ENCODE measurements around the gene UCK2.

Gene UCK2

GRCh38 chr1:165883056-165883455, 55.6 kb downstream of the UCK2 start:
- no peak for DNase-seq

- no peak for DNase-seq
Measured at GRCh38 chr1:165884009-165884689, 56.7 kb downstream of the UCK2 start.

DNA sequence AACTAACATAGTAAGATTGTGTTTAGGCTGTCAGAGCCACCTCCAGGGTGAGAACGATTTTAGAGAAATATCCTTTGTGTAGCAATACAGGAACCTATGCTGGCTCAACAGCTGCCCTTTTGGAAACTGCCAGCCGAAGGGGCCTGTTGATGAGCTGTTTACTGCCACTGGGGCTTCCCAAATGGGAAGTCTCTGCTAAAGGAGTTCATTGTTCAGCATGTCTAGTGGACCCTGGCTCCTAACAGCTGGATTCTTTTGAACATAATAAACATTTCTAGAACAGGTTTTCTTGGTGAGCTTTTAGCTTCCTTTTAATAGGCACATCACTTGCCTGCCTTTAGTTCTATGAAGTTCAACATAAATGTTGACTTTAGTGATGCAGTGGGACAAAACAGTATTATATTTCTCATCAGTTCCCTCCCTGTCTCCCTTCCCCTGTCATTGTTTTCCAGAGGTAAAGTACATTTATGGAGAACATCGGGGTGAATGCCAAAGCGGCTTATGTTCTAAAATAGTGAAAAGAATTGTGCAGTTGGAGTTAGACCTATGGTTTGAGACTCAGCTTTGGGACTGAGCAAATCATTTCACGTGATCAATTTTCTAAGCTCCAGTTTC, 57.4 kb downstream of the UCK2 start:
- no peak for DNase-seq

- no peak for DNase-seq
Measured at GRCh38 chr1:165885305-165885694, 57.9 kb downstream of the UCK2 start.

GRCh38 chr1:165886193-165886592, 58.8 kb downstream of the UCK2 start:
- DNase-seq: no peak

DNA sequence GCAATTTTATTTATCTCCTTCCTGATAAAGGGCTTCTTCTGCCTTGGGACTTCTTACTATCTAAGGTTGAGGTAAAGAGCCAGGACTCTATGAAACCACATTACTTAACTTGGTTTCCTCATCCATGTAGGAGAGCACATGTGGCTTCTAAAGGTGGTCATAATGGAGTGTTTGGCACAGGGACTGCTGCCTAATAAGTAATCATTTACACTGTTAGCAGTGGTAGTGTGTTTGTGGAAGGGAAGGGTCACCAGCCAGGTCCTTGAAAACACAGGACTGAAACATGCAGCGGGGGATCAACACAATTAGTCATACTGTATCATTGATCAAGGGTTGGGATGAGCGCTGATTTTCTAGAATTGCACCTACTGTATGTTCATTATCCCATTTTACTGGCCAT, 59.6 kb downstream of the UCK2 start:
- DNase-seq: no peak

GRCh38 chr1:165887877-165888551, 60.6 kb downstream of the UCK2 start:
- DNase-seq: no peak

DNA sequence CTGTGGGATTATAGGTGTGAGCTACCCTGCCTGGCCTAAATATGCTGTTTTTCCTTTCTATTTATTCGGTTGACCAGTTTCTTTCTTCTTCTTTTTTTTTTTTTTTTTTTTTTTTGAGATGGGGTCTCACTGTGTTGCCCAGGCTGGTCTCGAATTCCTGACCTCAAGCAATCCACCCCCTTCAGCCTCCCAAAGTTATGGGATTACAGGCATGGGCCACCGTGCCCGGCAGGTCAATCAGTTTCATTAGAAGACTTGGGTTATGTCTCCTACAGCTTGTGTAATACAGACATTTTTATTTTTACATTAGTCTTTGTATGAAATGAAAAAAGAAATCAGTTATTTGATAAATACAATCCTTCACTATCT, 61.1 kb downstream of the UCK2 start:
- no peak for DNase-seq

DNA sequence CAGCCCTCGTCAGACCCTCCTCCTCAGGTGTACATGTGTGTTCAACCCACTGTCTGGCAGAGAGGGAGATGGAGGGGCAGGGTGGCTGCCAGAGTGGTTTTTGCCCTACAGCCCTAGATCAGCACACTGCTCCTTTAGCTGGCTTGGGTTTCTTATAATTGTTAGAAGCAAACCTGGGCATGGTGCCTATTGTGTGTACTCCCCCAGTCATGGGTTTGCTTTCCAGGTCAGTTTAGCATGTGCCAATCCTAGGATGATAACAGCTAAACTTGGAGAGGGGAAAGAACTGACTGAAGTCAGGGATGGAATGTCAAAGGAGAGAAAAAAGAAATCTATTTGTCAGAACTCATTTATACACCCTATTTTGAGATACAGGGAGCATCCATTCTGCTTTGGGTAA, 63.3 kb downstream of the UCK2 start:
- DNase-seq: no peak

DNA sequence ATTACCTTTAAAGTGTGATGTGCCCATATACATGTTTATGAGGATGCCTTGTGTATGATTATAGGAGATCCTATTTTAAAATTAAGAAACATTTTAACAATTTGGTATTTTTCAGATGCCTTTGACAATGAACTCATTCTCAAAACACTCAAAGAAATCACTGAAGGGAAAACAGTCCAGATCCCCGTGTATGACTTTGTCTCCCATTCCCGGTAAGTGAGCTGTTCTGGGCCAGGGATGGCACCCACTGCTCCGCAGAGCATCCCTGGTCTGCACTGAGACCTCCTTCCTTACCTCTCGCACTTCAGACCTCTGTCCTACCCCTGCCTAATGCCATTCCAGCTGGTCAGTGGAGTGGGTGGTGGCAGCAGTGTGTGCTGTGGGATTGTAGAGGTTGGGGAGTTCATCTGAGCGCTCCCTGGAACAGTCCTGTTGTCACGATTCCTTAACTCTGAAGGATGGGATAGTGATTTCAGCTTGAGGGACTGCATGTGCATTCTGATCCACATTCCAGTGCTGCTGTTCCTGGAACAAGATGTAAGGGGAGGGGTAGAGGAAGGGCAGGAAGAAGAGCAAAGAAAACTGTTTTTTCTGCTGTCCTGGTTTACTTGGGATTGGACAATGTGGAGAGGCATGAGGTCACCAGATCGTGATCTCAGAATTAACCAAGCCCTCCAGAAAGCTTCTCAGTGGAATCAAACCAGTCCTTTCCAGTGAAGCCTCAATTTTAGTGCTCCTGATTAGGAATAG, 63.9 kb downstream of the UCK2 start:
- DNase-seq: no peak

DNA sequence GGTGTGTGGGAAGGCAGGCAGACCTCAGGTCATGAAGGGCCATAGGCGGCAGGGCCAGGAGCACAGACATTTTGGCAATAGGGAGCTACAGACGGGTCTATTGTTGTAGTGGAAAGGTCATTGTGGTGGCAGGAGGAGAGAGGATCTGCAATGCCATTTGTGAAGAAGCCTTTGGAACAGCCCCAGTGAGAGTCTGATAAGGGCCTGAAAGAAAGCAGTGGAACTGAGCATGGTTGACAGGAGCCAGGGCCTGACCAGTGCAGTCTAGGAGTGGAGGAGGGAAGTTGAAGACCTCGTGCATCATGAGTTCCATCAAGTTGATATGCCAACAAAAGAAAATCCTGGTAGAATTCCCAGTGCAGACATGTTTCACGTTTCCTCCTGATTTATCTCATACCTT, 65.5 kb downstream of the UCK2 start:
- DNase-seq: no peak

- DNase-seq: no peak
Measured at GRCh38 chr1:165893507-165893906, 66.1 kb downstream of the UCK2 start.

GRCh38 chr1:165894591-165894990, 67.2 kb downstream of the UCK2 start:
- no peak for DNase-seq

DNA sequence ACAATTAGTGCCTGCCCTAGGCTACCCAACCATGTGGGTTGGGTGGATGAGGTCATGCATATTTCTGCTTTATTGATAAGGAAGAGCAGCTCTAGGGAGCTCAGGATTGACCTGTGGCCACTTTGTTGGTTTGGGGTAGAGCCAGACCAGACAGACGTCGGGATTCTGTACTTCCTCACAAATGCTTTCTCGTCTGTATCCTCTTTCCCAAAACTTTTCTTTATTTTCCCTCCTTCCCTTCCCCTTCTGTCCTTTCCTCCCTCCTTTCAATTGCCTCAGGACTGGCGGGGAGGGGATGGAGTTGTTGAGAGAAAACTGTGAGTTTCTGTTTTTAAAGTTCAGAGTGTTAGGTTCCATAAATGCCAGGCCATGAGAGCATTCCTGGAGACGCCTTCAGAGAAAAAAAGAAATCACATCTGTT, 68.0 kb downstream of the UCK2 start:
- no peak for DNase-seq

DNA sequence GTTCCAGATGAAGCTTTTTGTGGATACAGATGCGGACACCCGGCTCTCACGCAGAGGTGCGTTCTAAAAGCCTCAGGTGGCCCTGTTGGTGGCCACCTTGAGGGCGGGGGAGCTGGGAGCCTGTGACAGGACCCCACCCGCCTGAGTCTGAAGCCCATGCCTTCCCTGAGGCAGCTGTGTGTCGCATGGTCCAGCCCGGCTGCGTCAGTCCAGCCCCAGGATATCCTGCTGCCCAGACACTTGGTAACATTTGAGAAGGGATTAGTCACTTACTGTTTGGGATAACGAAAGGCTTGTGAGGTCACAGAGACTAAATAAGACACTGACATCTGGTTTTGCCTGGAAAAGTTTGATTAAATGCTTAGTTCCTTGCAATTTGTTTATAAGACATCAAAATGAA, 68.9 kb downstream of the UCK2 start:
- DNase-seq: no peak

GRCh38 chr1:165897326-165898303, 70.2 kb downstream of the UCK2 start:
- no peak for DNase-seq

DNA sequence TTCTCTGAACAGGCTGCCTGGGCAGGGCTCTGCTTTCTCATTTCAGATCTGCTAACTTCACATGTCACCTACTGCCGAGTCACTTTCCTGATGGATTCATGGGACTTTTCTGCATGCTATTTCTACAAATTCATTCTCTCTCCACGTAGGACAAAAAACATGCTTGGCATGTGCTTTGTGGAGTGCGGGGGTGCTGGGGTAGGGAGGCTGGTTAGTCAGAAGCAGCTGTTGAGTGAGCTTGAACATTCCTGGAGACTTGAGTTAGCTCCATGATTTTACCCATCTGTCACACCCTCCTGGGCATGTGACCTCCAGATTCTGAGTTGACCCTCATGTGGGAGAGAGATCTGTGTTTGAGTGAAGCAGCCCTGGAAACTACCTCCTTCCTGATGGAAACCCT, 71.4 kb downstream of the UCK2 start:
- DNase-seq: no peak

DNA sequence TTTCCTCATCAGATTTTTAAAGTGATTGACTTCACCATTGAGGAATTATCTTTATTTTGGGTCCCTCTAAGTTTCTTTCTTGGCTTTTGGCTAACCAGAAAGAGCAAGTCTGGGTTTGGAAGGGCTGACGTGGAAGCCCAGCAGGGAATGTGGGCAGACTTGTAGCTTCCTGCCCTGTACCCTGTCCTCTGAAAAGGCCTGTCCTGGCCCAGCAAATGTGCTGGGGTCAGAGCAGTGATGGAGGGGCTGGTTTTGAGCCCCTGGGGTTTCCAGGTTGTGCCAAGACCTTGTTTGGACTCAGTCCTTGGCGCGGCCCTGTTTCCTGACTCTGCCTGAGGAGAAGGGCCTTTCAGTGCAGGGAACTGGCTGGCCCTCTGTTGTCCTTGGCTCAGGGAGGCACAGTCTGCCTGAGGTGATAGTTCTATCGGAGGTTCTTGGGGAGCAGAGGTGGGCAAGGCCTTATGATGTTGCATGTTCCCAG, 72.1 kb downstream of the UCK2 start:
- DNase-seq: no peak

DNA sequence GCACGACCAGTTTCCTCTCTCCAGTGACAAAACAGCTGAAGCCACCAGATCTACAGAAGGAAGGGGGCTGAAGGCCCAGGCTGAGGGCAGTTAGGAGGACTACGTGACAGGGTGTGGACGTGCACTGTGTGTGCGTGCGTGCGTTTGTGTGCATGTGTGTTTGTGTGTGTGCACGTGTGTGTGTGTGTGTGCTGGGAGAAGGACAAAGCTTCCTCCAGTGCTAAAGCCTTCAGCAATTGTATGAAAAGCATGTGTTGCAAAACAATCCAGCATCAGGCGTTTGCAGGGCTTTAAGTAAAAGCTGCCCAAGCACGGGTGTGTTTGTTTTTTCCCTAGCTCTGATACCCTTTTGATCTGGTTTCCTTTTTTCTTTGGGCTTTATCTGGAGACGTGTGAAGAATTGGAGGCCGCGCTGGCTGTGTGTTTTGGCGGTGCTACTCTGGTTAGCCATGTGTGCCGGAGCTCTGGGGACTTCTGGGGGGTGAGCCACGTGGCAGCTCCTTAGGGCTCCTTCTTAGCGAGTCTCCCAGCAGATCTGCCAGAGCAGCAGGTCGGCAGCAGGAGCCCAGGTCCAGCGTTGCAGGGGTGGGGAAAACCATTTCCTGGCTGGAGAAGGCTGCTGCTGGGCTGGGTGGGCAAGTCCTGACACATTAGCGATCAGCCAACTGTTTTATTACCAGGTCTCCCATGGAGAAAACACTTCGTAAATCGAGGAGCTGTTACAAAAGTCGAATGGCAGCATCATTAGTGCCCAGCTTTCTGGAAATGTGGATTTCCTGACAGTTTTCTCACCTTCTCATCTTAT, 73.4 kb downstream of the UCK2 start:
- no peak for DNase-seq

- no peak for DNase-seq
Measured at GRCh38 chr1:165902565-165902964, 75.2 kb downstream of the UCK2 start.

GRCh38 chr1:165903672-165904071, 76.3 kb downstream of the UCK2 start:
- no peak for DNase-seq

DNA sequence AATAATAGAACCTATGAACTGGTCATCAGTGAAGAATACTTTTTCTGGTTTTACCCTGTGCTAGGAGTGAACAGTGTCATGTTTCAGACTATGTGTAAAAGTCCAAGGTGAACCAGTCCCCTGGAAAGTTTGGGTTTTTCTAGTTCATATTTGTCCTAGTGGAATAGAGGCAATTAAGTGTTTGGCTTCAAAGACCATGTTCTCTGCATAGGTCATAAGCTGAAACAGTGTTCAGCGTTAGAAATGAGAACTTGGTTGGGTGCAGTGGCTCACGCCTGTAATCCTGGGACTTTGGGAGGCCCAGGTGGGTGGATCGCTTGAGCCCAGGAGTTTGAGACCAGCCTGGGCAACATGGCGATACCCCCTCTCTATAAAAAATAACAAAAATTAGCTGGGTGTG, 77.5 kb downstream of the UCK2 start:
- no peak for DNase-seq
